ENCODE measurements around the gene RIC3. TPM values are rescaled to one million over a fixed set of nuclear protein-coding genes. Genes with fewer than 3 reads are reported as not detected.

Gene RIC3
- total RNA-seq, 6 donors from 2014 or later: 8.2 to 44.0 (median 12.2) TPM

DNA sequence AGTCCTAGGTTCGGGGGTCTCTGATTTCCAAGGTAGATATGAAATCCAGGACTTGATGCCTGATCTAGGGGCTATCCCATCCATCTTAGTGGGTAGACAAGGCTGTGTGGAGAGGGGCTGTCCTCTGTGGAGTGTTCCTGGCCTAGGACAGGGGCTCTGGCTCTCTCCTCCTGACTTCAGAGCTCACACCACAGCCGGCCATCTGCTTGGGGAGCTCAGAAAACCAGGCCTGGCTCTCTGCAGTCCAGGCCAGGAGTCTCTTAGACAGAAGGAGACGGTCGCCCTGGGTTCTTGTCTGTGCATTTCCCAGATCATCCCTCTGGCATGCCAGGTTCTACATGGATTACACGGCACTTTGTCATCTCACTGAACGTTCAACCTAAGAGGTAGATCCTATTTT lies 69.9 kb downstream of the RIC3 start:
- Histone ChIP-seq H3K27ac (no peak overlapping the region), H3K4me1 (no peaks in the 10 kb centered on the region), H3K4me3 (no peak overlapping the region), H3K27me3 (no peaks in the 10 kb centered on the region), H3K36me3 (peaks cover 0 to 40% (median 5%) of the 10 kb centered on the region in 4 donors), H3K9me3 (no peaks in the 10 kb centered on the region)
- DNase-seq (peak in 1 of 2 donors; percentile 10), ATAC-seq (ENCODE audit: low FRiP score in 2 of 2) (no peak)
- WGBS, 2 donors: 79 to 95% methylated on average over 4 to 6 of the region's 6 CpGs
- TF ChIP-seq EP300 (IDR thresholded peaks at IDR 0.05) (no peak), POLR2A (IDR thresholded peaks at IDR 0.05) (no peak), POLR2AphosphoS5 (IDR thresholded peaks at IDR 0.05) (no peak), CTCF (IDR thresholded peaks at IDR 0.05) (no peak)

DNA sequence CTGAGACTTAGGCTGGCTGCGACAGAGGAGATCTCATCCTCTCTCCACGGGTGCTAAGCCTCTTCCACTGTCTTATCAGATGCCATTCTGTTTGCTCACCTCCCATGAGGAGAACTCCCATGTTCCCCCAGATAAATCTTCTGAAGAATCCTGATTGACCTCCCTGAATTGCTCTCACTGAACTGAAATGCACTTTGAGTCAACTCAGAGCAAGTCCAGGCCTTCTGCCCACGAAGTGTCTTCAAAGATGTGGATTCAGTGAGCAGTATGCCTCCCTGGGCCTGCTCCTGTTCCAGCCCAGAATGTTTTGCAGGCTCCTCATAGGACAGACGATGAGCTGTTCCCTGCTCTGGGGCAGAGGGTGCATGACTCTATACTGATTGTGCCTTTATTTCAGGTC lies 70.5 kb downstream of the RIC3 start:
- no peak for TF ChIP-seq POLR2A (IDR thresholded peaks at IDR 0.05)
- no peak for TF ChIP-seq EP300 (IDR thresholded peaks at IDR 0.05)
- no peak for TF ChIP-seq POLR2AphosphoS5 (IDR thresholded peaks at IDR 0.05)
- no peak for TF ChIP-seq CTCF (IDR thresholded peaks at IDR 0.05)
- DNase-seq (no peak), ATAC-seq (ENCODE audit: low FRiP score in 2 of 2) (no peak)
- H3K4me1 ChIP-seq: no peaks in the 10 kb centered on the region
- H3K27me3 ChIP-seq: no peaks in the 10 kb centered on the region
- no peak overlapping the region for H3K4me3 ChIP-seq
- H3K9me3 ChIP-seq: no peaks in the 10 kb centered on the region
- H3K27ac ChIP-seq: no peak overlapping the region
- peaks cover 0 to 34% (median 5%) of the 10 kb centered on the region in 4 donors for H3K36me3 ChIP-seq
- 65 to 77% methylated on average over 4 of the region's 4 CpGs for WGBS, 2 donors

GRCh38 chr11:8097926-8098325 lies 70.9 kb downstream of the RIC3 start:
- ATAC-seq (ENCODE audit: low FRiP score in 2 of 2): no peak
- H3K4me1 ChIP-seq: no peaks in the 10 kb centered on the region
- TF ChIP-seq EP300 (IDR thresholded peaks at IDR 0.05) (no peak), CTCF (IDR thresholded peaks at IDR 0.05) (no peak), POLR2A (IDR thresholded peaks at IDR 0.05) (no peak), POLR2AphosphoS5 (IDR thresholded peaks at IDR 0.05) (no peak)
- H3K27ac ChIP-seq: no peak overlapping the region
- no peaks in the 10 kb centered on the region for H3K9me3 ChIP-seq
- DNase-seq: no peak
- no peak overlapping the region for H3K4me3 ChIP-seq
- WGBS, 2 donors: 83 to 90% methylated on average over 1 to 2 of the region's 2 CpGs
- H3K27me3 ChIP-seq: no peaks in the 10 kb centered on the region
- peaks cover 0 to 30% (median 5%) of the 10 kb centered on the region in 4 donors for H3K36me3 ChIP-seq

- 88 to 89% methylated on average over 9 of the region's 9 CpGs for WGBS, 2 donors
- H3K27ac ChIP-seq: no peak overlapping the region
- H3K9me3 ChIP-seq: no peaks in the 10 kb centered on the region
- TF ChIP-seq EP300 (IDR thresholded peaks at IDR 0.05): no peak
- no peak for TF ChIP-seq CTCF (IDR thresholded peaks at IDR 0.05)
- no peak for TF ChIP-seq POLR2AphosphoS5 (IDR thresholded peaks at IDR 0.05)
- TF ChIP-seq POLR2A (IDR thresholded peaks at IDR 0.05): no peak
- H3K4me1 ChIP-seq: peaks cover 0 to 3% (median under 1%) of the 10 kb centered on the region in 4 donors
- ATAC-seq (ENCODE audit: low FRiP score in 2 of 2) (peak in 1 of 2 donors; percentile 40), DNase-seq (no peak)
- H3K27me3 ChIP-seq: no peaks in the 10 kb centered on the region
- H3K36me3 ChIP-seq: peaks cover 0 to 30% (median 5%) of the 10 kb centered on the region in 4 donors
- no peak overlapping the region for H3K4me3 ChIP-seq
Measured at GRCh38 chr11:8097468-8097867, 71.4 kb downstream of the RIC3 start.

- no peak for DNase-seq
- no peak for ATAC-seq (ENCODE audit: low FRiP score in 2 of 2)
- Histone ChIP-seq H3K9me3 (no peaks in the 10 kb centered on the region), H3K36me3 (peaks cover 0 to 26% (median 4%) of the 10 kb centered on the region in 4 donors), H3K4me1 (peaks cover 0 to 5% (median 2%) of the 10 kb centered on the region in 4 donors), H3K4me3 (no peak overlapping the region), H3K27ac (no peak overlapping the region), H3K27me3 (no peaks in the 10 kb centered on the region)
- TF ChIP-seq CTCF (IDR thresholded peaks at IDR 0.05) (no peak), POLR2A (IDR thresholded peaks at IDR 0.05) (no peak), EP300 (IDR thresholded peaks at IDR 0.05) (no peak), POLR2AphosphoS5 (IDR thresholded peaks at IDR 0.05) (no peak)
- 90% methylated on average over 6 to 8 of the region's 8 CpGs for WGBS, 2 donors
Measured at GRCh38 chr11:8097062-8097461, 71.8 kb downstream of the RIC3 start.
